Muscle of back (tissue), 11 donors: ENCODE measurements around the gene ALOXE3. TPM values are rescaled to one million over a fixed set of nuclear protein-coding genes. Genes with fewer than 3 reads are reported as not detected.
"Not testable (repeated sequence)": the region's sequence is repeated elsewhere in the genome, so short reads cannot be mapped to it uniquely, and the experiment has no call there.

Source experiments
- DNase-seq, 3 donors: peaks; one replicate each; pipeline versions ENCODE4 v3.0.0 to v3.0.0-alpha.2; 2013
- polyA plus RNA-seq, 10 donors: library from polyadenylated mRNA; unstranded; fragments of 120-200 nt; gene quantifications; one replicate each; pipeline ENCODE4 v1.2.1, GENCODE V29; 2013; ENCODE audit not compliant: insufficient read length in 10 of 10

Gene ALOXE3
- polyA plus RNA-seq, 10 donors, result 0.05 TPM; not detected in 9

DNA sequence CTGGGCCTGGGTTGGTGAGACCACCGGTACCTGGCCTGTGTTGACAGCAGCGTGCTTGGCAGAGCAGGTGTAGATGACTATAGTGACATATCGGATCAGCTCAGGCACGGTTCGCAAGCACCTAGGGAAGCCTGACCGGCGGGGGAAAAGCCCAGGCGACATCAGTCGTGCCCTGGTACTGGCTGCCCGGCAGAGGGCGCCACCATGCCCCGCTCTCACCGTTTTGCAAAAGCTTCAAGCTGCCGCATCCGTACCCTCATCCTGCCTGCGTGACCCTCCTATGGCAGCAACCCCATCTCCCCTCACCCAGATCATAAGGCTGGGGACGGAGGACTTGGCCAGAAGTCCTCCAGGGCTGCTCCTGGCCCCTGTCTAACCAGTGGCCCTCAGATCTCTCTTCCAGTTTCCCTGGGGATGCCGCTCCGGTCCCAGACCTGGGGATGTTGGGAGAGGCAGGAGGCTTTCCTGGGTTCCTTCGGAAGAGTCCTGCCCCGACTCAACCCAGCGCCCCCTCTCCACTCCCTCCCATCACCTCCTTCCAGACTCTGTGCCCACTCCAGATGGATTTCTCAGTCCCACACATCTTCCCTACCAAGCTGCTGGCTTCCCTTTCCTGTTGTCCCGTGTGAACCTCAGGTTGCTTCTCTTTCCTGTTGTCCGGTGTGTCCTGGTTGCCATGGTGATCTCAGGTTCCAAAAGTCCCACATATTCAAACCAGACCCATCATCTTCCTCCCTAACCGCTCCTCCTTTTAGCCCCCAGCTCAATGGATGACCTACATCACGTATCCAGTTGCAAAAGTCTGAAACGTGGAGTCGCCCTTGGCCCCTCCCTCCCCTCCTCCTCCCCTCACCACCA, 44.5 kb downstream of the ALOXE3 start:
- peak in 1 of 3 donors; percentile 59 for DNase-seq

DNA sequence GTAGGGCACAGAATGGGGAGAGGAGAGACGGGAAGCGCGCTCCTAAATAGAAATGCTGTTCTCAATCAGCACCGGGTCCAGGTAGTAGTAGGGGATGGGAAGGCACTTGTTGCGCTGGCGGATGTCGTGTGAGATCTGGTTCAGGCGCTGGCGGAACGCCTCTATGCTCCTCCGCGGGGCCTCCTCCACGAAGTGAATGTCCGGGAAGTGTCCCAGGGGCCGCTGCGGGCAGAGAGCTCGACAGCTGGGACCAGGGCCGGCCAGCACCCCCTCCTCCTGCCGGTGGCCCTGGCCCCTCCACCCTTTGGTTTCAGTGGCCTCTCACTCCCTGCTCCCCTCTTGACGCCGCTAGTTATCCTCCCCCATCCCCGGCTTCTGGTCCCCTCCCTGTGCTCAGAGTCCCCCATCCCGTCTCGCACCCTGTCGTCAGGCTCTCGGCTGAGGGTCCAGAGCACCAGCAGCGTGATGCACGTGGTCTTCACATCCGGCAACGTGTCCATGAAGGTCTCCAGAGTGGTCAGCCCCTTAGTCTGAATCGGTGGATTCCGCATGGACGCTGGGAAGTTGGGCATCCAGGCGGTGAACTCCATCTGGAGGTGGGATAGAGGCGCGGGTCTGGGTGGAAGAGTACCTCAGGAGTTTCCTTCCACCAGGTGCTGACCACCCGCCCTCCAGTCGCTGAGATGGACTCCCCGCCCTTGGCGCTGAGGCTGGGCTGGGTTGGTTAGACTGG, 45.4 kb downstream of the ALOXE3 start:
- DNase-seq, result no peak

DNA sequence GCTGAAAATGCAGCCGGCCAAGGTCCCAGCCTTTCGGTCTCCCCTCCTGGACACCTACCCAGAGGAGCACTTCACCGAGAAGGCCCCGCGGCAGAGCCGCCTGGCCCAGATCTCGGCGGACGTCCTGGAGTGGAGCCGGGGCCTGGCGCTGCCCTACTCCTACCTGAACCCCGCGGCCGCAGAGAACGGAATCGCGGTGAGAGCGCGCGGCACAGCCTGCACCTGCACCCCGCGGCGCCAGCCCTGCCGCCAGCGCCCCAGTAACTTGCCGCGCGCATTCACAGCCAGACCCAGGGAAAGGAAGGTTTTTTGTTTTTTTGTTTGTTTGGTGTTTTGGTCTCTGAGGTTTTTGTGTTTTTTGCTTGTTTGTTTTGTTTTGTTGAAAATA, 46.0 kb downstream of the ALOXE3 start:
- DNase-seq, result no peak

DNA sequence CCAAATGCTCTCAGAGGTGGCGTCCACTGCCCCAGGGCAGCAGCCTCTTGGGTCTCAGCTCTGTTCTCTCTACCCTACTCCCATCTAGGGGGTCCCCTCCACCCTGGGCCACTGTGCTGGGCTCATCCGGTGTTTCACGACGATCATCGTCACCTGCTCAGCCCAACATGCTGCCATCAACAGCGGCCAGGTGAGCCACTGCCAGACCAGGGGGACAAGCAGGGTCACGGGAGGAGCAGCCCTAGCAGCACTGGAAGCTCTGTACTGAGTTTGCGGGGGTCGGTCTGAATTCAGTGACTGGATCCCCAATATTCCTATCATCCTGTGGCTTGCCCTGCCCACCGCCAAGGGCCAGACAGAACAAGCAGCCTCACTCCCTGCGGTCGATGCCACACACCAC, 46.8 kb downstream of the ALOXE3 start:
- DNase-seq, result no peak

DNA sequence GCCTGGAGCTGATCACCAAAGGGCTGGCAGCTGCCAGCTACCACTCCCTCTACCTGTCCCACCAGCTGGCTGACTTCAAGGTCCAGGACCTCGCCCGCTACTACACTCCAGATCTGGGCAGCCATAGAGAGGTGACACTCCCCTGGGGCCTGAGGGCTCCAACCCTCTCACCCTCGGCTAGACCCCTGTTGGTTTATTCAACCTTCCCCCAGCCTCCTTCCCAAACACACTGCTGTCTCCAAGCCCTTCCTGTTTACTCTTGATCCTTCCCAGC, 48.8 kb downstream of the ALOXE3 start:
- DNase-seq, result no peak

DNA sequence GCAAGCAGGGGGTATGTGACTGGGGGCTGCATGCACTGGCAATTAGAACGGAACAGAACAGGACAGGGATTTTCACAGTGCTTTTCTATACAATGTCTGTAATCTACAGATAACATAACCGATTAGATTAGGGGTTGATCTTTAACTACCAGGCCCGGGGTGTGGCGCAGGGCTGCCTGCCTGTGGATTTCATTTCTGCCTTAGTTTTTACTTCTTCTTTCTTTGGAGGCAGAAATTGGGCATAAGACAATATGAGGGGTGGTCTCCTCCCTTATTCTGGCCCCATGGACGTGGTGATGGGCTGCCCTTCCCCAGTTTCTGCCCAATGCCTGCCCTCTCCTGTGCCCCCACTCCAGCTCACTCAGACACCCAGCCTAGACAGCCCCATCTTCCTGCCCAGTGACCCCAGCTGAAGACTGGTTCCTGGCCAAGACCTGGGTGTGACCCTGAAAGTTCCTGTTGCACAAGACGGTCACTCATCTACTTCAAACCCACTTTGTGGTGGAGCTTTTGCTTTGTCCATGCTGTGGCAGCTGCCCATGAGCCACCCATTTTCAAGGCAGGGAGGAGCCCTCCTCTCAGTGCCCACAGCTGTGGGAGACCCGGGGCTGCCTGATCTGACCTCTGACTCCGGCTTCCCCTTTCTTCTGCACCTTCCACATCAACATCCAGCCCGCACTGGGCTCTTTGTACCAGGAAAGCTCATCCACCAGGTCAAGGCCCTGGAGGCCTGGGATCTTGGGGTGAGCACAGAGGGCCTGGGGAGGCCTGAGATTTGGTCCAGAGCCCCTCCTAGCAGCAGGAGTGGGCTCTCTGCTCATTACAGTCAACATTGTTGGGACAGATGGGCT, 49.4 kb downstream of the ALOXE3 start:
- DNase-seq, result no peak

DNA sequence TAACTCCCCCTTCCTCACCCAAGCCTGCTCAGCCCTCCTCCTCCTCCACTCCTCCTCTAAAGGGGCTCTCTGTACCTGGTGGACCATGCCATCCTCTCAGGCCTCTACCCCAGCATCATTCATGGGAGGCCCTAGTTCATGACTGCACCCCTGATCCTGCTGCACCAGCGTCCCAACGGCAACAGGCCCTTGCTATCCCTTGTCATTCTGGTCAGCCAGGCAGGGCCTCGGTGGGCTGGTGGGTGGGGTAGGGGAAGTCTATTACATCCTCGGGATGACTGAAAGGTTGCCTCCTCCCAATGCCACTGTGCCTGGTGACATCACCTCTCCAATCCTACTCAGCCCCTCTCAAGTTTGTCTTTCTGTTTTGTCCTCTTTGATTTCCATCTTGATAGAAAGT, 50.5 kb downstream of the ALOXE3 start:
- DNase-seq, result no peak

DNA sequence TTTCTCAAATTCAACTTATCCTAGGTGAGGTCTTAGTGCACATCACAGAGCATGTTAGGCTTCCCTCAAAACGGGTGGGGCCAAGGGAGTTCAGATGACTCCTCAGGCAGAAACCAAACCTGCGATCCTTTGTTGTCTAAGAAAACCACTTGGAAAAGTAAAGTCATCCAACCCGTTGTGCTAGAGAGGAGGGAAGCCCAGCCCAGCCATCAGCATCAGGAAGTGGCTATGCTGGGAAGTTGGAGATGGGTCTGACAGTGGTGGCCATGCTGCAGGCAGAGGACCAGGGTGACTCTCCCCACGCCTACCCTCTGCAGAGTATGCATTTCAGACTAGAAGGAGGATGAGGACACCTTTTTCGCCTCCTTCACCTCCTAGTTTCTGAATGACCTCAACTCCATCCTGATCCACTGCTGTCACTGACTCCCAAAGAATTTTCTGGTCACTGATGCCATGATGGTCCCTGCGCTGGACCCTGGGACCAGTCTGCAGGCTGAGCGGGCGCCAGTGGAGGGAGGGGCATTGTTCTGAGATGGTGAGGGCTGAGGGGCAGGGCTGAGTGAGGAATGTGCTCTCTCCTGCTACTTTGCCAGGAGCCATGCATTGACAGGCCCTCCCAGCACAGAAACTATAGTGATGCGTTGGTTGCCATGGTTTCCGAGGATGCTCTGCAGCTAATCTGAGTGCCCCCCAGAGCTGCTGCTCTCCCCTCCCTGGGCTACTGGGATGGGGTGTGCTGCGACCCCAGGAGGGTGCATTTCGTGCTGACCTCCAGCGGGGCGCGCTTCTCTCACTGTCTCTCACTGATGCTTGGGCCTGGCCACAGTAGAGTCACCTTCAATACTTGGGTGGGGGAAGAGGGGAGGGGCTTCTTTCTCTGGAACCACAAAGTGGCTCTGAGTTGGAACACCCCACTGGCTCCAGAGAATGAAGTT, 51.2 kb downstream of the ALOXE3 start:
- DNase-seq, result no peak

DNA sequence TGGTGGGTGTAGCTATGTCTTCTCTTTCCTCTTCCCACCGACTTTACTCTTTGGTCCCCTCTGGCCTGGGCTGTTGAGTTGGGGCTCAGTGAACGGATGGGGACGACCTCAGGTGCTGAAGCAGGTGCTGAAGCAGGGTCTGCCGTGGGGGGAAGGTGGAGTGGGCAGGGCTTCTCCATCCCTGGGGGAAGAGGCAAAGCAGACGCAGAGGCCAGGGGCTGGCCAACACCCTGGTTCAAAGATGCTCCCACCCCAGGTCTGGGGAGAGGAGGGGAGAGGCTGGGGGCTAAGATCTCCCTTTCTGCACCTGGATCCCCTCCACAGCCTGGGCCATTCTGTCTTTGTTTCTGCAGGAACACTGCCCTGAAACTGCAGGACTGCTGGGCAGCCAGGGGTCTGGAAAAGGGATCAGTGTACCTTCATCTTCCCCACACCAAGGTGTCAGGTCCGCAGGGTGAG, 53.7 kb downstream of the ALOXE3 start:
- DNase-seq, result no peak

DNA sequence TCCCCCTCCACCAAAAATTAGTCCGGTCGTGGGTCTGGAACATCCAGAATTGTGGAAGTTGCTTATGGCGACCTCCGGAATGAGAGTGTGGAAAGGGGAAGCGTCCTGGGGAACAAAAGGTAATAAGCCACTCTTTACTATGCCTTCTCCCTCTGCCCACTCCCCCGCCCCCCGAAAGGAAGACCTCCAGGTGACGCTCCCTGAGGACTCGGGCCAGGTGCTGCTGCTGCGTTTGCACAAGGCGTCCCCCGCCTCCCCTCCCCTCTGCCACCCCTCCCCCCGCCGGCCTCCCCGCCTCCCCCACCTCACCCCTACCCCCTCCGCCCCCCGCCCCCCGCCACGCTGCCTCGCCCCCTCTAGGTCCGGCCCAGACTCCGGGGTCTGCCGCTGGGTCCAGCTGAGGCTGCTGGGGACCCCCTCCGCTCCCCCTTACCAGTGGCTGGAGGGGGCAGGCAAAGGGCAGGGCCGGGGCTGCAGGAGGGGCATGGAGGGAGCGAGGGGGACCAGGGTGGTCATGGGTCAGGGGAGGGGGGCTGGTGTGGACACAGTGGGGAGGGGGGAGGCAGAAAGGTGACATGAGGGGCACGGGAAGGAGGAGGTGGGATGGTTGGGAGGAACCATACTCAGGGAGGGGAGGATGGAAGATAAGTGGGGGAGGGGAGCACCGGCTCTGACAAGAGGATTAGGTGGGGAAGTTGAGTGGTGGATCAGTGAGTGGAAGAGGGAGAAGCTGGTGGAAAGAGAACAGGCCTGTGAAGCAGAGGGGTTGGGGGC, 54.4 kb downstream of the ALOXE3 start:
- DNase-seq, result no peak

DNA sequence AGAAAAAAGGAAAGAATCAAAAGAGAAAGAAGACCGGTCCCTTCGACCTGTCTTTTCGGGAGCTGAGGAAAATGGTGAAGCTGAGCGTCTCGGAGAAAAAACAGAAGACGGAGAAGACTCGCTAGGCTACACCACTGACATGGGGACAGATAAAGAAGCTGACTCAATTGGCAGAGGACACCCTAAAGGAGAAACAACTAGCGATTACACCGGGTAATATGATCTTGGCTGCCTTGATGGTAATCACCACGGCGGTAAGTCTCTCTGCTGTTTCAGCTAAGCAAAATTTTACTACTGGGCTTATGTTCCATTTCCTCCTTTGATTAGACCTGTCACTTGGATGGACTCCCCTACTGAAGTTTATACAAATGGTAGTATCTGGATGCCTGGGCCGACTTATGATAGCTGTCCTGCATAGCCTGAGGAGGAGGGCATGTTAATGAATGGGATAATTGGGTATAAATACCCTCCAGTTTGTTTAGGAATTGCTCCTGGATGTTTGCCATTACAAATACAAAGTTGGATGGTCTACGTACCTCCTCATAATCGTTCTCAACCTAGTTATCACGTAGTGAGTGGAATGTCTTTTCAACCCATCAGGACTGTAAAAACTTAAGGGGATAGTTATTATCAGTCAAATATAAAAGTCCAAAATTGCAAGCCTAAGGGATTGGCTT, 55.4 kb downstream of the ALOXE3 start:
- no peak for DNase-seq

DNA sequence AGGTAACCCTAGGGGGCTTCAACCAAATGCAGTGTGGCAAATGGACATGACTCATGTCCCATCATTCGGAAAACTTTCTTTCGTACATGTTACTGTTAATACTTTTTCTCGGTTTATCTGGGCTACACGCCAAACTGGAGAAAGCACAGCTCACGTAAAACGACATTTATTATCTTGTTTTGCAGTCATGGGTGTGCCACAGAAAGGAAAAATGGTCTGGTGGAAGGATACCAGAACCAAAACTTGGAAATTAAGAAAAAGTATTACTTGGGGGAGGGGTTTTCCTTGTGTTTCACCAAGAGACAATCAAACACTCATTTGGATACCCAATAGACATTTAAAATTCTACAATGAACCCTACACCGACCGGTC, 55.9 kb downstream of the ALOXE3 start:
- DNase-seq, result peak in 1 of 3 donors; percentile 27

DNA sequence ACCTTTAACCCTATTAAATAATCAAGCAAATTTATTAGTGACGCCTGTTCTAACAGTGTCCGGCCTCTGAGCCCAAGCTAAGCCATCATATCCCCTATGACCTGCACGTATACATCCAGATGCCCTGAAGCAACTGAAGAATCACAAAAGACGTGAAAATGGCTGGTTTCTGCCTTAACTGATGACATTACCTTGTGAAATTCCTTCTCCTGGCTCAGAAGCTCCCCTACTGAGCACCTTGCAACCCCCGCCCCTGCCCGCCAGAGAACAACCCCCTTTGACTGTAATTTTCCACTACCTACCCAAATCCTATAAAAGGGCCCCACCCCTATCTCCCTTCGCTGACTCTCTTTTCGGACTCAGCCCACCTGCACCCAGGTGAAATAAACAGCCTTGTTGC, 56.5 kb downstream of the ALOXE3 start:
- not testable (repeated sequence) for DNase-seq

DNA sequence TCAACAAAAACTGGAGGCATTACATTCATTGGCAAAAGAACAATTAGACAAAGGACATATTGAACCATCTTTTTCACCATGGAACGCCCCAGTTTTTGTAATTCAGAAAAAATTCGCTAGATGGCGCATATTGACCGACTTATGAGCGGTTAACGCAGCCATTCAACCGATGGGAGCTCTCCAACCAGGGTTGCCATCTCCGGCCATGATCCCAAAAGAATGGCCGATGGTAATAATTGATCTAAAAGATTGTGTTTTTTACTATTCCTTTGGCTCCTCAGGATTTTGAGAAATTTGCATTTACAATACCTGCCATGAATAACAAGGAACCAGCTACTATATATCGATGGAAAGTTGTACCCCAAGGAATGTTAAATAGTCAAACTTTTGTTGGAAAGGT, 58.0 kb downstream of the ALOXE3 start:
- DNase-seq, result peak; percentile 59 to 83 (median 78)

DNA sequence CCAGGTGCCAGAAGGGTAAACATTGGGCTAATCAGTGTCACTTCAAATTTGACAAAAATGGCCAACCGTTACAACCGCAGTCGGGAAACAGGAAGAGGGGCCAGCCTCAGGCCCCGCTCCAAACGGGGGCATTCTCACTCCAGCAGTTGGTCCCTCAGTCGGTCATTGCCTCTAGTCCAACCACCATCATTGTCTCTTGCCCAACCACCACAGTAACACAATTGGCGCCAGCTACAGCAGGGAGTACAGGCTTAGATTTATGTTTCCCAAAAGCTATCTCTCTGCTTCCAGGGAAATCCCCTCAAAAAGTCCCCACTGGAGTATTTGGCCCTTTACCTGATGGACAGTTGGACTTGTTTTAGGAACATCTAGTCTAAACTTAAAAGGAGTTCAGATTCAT, 59.2 kb downstream of the ALOXE3 start:
- DNase-seq, result no peak

DNA sequence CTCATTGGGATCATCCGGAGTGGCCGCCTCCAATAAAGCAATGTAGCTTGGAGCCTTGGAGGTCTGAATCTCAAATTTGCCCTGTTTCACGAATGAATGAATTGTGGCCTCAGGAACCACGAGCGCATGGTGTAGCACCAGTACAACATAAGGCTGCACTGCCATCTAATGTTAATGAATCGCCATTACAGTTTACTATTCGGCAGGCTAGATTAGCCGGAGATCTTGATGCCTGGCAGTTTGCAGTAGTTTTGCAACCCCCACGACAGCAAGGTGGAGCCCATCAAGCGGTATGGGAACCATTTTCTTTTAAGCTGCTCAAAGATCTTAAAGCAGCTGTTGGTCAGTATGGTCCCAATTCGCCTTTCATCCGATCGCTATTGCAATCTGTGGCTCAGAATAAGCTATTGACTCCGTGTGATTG, 60.6 kb downstream of the ALOXE3 start:
- peak; percentile 64 to 83 (median 66) for DNase-seq

DNA sequence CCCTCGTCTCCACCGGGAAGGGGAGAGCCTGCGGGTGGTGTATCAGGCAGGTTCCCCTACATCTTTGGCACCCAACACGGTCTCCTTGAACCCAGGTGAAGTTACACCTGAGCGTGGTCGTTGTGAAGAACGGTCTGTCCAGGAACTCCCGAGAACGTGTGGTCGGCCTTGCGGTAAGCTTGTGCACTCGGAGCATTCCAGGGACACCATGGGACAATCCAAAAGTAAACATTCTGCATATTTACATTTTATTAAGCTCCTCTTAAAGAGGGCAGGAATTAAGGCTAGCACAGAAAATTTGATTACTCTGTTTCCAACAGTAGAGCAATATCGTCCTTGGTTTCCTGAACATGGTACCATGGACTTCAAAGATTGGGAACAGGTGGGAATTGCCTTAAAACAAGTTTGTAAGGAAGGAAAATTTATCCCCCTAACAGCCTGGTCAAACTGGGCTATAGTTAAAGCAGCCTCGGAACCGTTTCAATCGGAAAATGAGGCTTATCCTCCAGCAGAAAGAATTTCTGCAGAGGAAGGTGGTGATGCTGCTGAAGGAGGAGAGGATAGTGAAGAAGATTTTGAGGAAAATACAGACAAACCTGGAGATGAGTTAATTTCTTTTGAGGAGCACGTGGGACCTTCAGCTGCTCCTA, 61.2 kb downstream of the ALOXE3 start:
- no peak for DNase-seq

DNA sequence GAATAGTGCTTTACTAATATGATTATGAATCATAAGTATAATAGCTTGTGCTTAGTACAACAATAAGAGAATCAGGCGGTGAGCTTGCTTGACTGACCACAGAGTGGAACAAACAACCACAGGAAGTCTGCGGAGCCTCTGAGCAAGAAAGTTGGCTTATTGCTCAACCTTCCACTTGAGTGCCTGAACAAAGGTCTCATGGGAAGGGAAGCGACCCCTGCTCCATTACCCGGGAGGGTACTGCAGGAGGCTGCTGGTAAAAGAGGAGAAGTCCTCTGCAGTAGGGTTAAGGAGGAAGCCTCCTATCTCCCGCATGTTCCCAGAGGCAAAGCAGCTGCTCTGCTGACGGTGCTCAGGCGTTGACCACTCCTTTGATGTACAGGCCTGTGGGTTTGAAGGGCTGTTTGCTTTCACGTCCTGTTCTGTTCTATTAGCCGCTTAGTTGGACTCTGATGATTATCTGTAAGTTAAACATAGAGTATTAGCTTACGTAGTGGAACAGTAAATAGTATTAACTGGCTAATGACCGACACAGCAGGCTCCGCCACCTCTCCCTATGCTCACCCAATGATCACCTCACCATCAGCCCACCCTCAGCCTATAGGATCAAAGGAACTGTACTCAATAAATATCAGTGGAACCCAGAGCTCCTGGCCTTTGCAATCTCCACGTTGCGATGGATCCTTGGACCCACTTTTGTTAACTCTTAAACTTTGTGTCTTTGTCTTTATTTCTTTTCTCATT, 61.9 kb downstream of the ALOXE3 start:
- peak in 1 of 3 donors; percentile 53 for DNase-seq

DNA sequence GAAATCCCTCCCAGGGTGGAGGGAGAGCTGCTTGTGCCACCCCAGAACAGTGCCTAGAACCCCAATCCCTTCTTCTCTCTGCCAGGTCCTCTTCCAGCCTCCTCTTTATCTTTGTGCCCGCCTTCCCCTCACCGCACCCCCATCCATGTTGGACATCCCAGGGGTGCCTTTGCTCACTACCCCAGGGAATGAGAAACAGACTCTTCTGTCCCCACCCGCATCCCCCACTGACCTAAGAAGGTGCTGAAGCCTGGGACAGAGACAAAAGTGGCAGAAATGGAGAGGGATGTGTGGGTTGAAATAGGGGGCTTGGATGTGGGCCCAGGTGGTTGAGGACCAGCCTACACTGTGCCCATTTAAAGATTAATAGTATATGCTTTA, 62.5 kb downstream of the ALOXE3 start:
- DNase-seq, result no peak
